ENCODE results near the gene RBPJL.

RBPJL gene

DNA sequence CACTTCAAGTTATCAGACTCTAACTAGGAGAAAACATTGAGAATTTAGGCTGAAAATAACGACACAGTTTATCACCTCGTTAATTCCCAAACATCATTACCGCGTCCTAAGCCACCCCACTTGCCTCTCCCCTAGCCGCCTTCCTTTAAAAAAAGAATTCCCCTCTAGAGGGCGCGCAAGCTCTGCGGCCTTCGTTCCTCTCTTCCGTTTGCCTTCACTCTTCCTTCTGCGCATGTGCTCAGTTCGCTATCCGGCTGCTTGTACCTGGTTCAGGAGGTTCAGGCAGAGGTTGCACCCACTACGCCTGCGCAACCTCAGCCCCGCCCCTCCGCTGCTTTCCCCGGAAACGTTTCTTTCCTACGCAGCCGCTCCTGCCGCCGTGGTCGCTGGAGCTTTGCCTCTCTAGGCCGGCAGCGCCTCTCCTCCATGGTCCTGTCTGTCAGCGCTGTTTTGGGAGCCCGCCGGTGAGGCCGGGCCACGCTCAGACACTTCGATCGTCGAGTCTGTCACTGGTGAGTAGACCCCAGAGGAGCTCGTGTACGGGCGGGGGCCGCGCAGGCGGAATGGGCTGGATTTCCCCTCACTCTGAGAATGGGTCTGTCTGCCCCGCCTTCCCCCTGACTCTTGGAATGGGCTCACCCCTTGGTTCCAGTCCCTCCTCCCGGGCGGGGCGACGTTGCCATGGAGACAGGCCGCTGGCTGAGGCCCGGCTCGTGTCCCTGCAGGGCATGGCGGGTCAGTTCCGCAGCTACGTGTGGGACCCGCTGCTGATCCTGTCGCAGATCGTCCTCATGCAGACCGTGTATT is 56.4 kb downstream of the RBPJL start, which contains the start of gene SYS1:
Gene SYS1, plus strand, starts transcription at position 353 of the 807 bp plus-strand sequence. Its CDS starts 376 bp downstream, at position 729.
- DNase-seq (ENCODE audit: low spot score): peak; percentile 98

DNA sequence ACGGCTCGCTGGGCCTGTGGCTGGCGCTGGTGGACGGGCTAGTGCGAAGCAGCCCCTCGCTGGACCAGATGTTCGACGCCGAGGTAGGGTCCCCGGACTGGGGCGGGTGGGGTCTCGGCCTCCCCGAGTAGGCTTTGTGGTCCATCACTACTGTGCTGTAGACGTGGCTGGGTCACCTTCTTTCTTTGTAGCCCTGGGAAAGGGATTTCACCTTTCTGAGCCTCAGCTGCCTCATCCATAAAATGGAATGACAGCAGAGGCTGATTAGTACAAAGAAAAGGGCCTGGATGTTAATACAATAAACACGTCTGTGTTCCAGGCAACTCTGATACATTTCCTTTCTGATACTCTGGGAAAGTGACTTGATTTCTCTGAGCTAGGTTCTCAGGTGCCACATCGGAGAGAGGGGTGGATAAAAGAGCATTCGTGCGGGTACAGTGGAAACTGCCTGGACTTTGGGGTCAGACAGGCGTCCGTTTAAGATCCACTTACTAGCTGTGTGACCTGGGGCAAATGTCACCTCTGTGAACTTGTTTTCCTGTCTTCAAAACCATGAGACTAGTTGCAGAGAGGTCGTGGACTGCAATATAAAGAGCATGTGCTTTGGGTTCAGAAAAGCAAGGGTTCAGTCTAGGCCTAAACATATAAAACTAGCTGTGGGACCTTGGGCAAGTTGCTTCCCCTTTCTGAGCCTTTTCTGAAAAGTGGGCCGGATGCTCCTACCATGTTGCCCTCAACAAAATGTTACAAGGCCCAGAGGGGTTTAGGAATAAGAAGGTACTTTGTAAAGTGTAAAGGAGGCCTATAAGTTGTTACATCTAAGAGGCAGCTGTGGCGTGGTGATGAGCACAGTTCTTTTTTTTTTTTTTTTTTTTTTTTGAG is 57.2 kb downstream of the RBPJL start:
- no peak for DNase-seq (ENCODE audit: low spot score)

DNA sequence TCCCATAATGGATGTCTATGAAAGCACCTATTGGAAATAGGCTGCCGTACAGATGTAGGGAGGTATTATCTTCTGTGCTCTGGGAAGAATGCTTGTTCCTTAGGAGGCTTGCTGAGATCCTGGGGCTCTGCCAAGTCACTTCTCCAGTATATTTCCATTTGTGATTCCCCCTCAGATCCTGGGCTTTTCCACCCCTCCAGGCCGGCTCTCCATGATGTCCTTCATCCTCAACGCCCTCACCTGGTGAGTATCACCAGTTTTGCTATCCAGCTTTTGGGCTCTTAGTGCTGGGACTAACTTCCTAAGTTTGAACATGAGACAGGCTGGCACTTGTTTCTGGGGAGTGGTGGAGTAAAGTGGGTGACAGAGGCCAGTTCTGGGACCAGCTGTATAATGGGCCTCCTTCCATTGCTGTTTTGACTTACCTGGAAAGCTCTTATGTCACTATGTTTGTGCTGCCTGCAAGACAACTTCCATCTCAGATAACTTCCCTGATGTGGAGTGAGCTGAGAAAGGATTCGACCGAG is 58.9 kb downstream of the RBPJL start:
- DNase-seq (ENCODE audit: low spot score): no peak

DNA sequence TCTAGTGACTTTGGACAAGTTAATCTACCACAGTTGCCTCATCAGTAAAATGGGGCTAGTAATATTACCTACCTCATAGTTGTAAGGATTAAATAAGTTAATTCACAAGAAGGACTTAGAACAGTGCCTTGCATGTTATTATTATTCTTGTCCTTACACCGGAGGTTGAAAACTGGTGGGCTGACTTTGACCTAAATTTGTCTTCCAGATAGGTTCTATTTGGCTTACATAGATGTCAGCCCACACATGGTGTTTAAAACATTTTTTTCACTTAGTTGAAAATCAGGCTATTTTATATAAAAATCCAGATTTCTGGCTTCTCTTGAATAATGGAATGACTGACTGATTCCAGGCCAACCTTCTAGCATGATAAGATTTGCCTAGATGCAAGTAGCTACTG is 59.6 kb downstream of the RBPJL start:
- DNase-seq (ENCODE audit: low spot score): no peak

DNA sequence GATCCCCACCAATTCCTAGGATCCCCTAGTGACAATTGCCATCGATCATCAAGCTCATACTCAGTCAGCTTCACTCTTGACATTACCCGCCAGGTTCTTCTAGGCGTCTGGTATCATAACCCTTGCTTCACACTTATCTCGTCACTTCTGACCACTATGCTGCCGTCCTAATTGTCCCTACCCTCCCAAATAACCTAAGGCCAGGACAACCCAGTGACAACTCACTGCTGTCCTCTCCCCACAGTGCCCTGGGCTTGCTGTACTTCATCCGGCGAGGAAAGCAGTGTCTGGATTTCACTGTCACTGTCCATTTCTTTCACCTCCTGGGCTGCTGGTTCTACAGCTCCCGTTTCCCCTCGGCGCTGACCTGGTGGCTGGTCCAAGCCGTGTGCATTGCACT is 60.0 kb downstream of the RBPJL start:
- no peak for DNase-seq (ENCODE audit: low spot score)

DNA sequence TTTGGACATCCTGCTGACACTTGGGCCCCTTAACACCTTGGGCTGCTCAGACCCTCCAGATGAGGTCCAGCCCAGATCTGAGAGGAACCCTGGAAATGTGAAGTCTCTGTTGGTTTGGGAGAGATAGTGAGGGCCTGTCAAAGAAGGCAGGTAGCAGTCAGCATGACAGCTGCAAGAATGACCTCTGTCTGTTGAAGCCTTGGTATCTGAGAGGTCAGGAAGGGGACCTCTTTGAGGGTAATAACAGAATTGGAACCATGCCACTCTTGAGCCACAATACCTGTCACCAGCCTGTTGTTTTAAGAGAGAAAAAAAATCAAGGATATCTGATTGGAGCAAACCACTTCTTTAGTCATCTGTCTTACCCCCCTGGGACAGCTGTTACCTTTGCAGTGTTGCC is 60.5 kb downstream of the RBPJL start:
- no peak for DNase-seq (ENCODE audit: low spot score)

Data from globus pallidus (tissue), 1 donor.